ENCODE measurements around the gene COL8A1. TPM values are rescaled to one million over a fixed set of nuclear protein-coding genes. Genes with fewer than 3 reads are reported as not detected.
A peak's percentile ranks its signal among the peaks of the same experiment; 100 is the strongest.

Gene COL8A1
- total RNA-seq, 2 experiments from 2014 or later: 0.07 TPM; not detected in 1

DNA sequence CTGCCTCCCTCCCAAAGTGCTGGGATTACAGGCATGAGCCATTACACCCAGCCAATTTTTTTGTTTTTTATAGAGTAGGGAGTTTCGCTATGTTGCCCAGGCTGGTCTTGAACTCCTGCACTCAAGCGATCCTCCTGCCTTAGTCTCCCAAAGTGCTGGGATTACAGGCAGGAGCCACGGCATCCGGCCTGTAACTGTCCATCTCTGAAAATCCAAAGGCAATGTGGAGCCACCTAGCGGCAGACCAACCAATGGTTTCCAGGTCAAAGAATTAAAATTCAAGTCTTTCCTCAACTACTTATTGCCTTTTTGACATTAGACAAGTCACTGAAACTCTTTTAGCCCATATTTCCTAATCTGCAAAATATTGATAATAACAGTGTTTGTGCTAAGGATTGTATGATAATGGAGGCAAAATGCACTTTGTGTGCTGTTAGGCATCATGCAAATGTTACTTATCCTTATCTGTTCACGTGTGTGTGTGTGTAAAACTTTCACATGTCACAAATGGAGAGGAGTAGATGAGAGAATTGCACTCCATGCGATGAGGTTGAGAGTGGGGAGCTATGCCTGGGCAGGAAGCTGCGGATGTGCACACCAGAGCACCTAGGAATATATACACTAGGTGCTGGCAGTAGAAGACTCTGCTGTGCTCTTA lies 48.7 kb downstream of the COL8A1 start:
- CTCF ChIA-PET: interaction anchor here (0.6 to 1.7 kb wide), 2 partner anchors 10 to 93 kb away, joined by 3 to 4 read pairs; no protein-coding TSS in a partner anchor
- no peak overlapping the region for H3K27ac Mint-ChIP-seq
- H3K36me3 Mint-ChIP-seq (ENCODE audit: low read depth): no peaks in the 10 kb centered on the region
- no peaks in the 10 kb centered on the region for H3K4me1 Mint-ChIP-seq
- H3K9me3 Mint-ChIP-seq: no peaks in the 10 kb centered on the region
- POLR2A ChIA-PET: no interaction called here
- H3K27me3 Mint-ChIP-seq: peaks cover 9% of the 10 kb centered on the region
- H3K4me3 Mint-ChIP-seq: no peak overlapping the region
- DNase-seq: peak; percentile 49

DNA sequence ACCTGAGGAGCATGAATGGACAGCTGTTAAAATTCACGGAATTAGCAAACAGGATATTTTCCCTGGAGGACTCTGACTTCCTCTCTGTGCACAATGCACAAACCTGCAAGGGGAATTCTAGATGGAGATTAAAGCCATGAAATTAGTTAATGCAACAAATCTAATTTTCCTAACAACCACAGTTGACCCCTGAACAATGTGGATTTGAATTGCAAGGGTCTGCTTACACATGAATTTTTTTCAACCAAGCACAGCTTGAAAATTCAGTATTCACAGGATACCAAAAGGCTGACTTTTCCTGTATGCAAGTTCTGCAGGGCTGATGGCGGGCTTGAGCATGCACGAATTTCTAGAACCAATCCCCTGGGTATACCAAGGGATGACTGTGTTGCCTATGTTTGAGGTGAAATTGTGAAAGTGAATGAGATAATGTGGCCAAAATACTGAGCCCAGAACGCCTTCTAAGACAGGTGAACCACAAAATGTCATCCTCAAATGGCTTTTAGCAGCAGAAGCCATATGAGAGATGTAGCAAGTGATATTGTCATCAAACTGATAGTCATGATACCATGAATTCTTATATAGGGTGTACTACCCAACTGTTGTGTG lies 52.5 kb downstream of the COL8A1 start:
- Mint-ChIP-seq H3K27ac (no peak overlapping the region), H3K27me3 (peaks cover 7% of the 10 kb centered on the region), H3K9me3 (no peaks in the 10 kb centered on the region), H3K36me3 (ENCODE audit: low read depth) (no peaks in the 10 kb centered on the region), H3K4me3 (no peak overlapping the region), H3K4me1 (no peaks in the 10 kb centered on the region)
- DNase-seq: no peak
- POLR2A ChIA-PET: no interaction called here
- CTCF ChIA-PET: interaction anchor here (0.6 kb wide), 1 partner anchor 25 kb away, joined by 3 read pairs; no protein-coding TSS in a partner anchor

DNA sequence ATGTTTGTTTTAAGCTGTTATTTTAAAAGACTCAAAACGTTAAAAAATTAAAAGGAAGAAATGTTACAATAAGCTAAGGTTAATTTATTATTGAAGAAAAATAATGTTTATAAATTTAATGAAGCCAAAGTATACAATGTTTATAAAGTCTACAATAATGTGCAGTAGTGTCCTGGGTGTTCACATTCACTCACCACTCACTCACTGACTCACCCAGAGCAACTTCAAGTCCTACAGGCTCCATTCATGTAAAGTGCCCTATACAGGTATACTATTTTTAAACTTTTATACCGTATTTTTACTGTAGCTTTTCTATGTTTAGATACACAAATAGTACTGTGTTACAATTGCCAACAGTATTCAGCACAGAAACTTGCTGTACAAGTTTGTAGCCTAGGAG lies 55.2 kb downstream of the COL8A1 start:
- Mint-ChIP-seq H3K4me1 (no peaks in the 10 kb centered on the region), H3K27ac (no peak overlapping the region), H3K9me3 (no peaks in the 10 kb centered on the region), H3K4me3 (no peak overlapping the region), H3K36me3 (ENCODE audit: low read depth) (no peaks in the 10 kb centered on the region), H3K27me3 (peaks cover 4% of the 10 kb centered on the region)
- POLR2A ChIA-PET: no interaction called here
- CTCF ChIA-PET: no interaction called here
- no peak for DNase-seq

DNA sequence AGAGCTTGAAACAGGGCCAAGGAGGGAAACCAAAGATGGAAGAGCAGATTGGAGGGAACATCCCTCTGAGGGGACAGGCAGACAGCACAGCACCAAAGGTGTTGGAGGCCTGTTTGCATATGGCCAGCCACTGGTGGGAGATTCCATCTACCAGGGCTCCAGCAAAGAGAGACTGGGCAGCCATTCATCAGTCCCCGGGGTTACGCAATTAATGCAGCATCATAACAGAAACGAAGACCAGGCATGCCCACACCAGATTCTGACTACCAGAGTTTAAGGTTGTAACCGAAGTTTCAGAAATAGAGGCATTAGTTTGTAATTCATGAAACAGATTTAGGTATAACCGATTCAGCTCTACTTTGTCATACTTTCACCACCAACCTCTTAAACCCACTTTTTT lies 58.1 kb downstream of the COL8A1 start:
- Mint-ChIP-seq H3K27ac (no peak overlapping the region), H3K27me3 (peaks cover 2% of the 10 kb centered on the region), H3K4me1 (no peaks in the 10 kb centered on the region), H3K9me3 (no peaks in the 10 kb centered on the region), H3K4me3 (no peak overlapping the region), H3K36me3 (ENCODE audit: low read depth) (no peaks in the 10 kb centered on the region)
- DNase-seq: no peak
- ChIA-PET CTCF (interaction anchor here (1.5 kb wide), 1 partner anchor 9 kb away, joined by 4 read pairs; no protein-coding TSS in a partner anchor), POLR2A (no interaction called here)

DNA sequence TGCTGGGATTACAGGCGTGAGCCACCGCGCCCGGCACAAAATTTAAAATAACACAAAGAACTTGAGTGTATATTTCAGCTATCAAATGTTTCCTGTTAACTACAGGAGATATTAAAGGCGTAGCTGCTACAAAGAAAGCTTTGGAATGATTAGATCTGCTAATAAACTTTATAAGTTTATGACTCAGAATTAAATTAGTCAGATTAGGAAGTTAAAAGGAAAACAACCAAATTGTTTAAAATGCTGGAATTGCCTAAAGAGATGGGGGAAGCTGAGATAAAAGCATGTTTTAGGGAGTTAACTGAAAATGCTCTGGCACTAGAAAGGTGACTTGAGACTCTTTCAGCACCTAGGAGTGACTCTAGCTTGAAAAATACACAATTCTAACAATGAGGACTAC lies 58.9 kb downstream of the COL8A1 start:
- Mint-ChIP-seq H3K36me3 (ENCODE audit: low read depth) (no peaks in the 10 kb centered on the region), H3K4me3 (no peak overlapping the region), H3K27ac (no peak overlapping the region), H3K27me3 (peaks cover 2% of the 10 kb centered on the region), H3K4me1 (no peaks in the 10 kb centered on the region), H3K9me3 (no peaks in the 10 kb centered on the region)
- POLR2A ChIA-PET: no interaction called here
- CTCF ChIA-PET: interaction anchor here (1.5 kb wide), 1 partner anchor 9 kb away, joined by 4 read pairs; no protein-coding TSS in a partner anchor
- no peak for DNase-seq

DNA sequence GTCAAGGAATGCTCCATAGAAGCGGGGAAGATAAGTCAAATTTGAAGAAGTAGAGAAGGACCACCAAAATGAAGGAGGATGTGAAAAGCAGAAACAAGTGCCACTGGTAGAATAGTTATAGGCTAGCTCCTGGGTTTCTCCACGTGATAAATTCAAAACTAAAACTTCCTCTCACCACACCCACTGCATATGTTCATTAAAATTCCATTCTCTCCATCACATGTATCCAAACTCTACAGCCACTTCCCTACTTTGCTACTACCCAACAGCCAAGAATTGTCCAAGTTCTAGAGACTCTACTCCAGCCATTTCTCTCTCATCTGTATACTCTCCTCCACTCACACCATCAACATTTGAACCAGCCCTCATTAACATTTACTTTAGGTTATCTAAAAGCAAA lies 60.5 kb downstream of the COL8A1 start:
- DNase-seq: no peak
- Mint-ChIP-seq H3K27ac (no peak overlapping the region), H3K36me3 (ENCODE audit: low read depth) (no peaks in the 10 kb centered on the region), H3K4me1 (no peaks in the 10 kb centered on the region), H3K4me3 (no peak overlapping the region), H3K27me3 (peaks cover 8% of the 10 kb centered on the region), H3K9me3 (no peaks in the 10 kb centered on the region)
- POLR2A ChIA-PET: no interaction called here
- CTCF ChIA-PET: interaction anchor here (0.6 kb wide), 1 partner anchor 8 kb away, joined by 3 read pairs; no protein-coding TSS in a partner anchor

DNA sequence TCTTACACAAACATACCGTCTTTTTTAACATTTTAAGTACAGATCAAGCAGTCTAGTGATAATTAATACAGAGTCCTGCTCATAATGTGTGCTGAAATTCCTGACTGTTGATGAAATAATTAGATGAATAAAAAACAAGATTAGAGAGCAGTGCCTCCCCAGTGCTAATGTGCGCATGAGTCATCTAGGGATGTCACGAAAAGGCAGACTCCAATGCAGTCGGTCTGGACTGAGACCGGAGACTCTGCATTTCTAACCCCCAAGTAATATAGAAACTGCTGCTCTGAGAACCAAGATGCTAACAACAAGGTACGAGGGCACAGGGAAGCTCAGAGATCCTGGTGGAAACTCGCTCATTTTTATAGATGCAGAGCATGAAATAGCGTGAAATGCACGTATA lies 61.4 kb downstream of the COL8A1 start:
- Mint-ChIP-seq H3K27ac (no peak overlapping the region), H3K4me1 (no peaks in the 10 kb centered on the region), H3K4me3 (no peak overlapping the region), H3K27me3 (peaks cover 8% of the 10 kb centered on the region), H3K36me3 (ENCODE audit: low read depth) (no peaks in the 10 kb centered on the region), H3K9me3 (no peaks in the 10 kb centered on the region)
- ChIA-PET CTCF (no interaction called here), POLR2A (no interaction called here)
- DNase-seq: no peak

DNA sequence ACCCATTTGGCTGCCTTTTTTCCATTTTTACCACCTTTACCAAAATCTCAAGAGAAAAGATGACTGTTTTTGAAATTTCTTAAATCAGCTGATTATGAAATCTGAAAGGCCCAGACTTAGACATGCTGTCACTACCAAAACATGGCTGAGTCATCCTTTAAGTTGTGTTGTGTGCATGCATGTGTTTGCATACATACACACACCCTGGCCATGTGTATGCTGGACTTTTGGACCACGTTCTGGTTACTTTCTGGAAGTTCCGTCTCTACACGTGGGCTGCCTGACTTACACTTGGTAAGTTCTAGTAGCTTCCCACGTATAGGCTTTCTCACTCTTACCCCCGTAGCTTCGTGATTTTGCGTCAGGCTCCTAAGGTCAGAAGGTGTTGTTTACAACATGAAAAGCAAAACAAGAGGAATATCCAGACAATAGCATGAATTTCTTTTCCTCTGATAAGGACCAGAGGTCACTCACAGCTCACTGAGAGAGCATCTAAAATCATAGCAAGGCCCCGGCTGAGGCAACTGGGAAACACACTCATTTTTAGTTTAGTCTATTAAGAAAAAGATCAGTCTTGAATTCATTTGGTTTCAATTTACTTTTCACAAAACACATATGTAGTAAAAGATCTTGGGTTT lies 62.4 kb downstream of the COL8A1 start:
- Mint-ChIP-seq H3K4me1 (no peaks in the 10 kb centered on the region), H3K27me3 (peaks cover 8% of the 10 kb centered on the region), H3K4me3 (no peak overlapping the region), H3K36me3 (ENCODE audit: low read depth) (no peaks in the 10 kb centered on the region), H3K9me3 (no peaks in the 10 kb centered on the region), H3K27ac (no peak overlapping the region)
- ChIA-PET POLR2A (no interaction called here), CTCF (no interaction called here)
- no peak for DNase-seq

DNA sequence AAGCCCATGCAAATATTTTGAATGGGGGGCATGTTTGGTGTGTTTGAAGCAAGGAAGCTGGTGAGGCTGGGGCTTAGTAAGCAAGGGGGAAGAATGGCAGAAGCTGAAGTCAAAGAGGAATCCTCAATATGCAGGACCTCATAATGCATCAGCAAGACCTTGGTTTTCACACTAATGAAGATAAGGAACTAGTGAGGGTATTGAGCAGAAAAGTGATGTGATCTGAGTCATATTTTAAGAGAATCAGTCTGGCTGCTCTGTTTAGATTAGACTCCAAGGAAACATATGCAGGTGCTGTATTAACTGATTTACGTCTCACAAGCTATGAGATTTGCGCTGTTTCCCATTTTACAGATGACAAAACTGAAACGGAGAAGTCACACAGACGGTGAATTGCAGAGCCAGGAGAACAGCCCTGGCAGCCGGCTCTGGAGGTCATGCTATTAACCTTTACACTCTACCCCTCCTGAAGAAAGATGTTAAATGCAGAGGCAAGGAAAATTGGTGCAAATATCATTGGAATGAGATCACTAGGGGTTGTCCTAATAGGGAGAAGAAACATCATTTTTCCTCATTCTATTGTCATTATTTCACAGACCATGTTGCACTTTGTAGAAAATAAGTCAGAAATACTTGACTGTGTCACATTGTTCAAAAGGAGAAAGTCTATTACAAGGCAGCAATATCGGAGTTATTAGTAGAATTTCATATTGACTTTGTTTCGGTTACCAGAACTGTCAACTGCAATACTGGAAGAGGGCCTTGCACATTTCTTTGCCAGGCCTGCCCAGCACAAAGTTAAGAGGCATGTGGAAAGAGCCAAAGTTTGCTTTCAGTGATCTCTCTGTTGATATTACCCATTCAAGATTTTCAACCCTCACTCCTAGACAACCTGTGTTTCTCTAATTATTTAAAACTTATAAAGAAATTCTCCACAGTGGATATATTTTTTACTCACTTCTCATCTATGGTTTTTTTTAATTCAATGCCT lies 64.9 kb downstream of the COL8A1 start:
- DNase-seq: no peak
- H3K27ac Mint-ChIP-seq: no peak overlapping the region
- H3K4me3 Mint-ChIP-seq: no peak overlapping the region
- no peaks in the 10 kb centered on the region for H3K9me3 Mint-ChIP-seq
- POLR2A ChIA-PET: no interaction called here
- H3K27me3 Mint-ChIP-seq: peaks cover 8% of the 10 kb centered on the region
- CTCF ChIA-PET: interaction anchor here (0.6 kb wide), 1 partner anchor 129 kb away, joined by 4 read pairs; no protein-coding TSS in a partner anchor
- no peaks in the 10 kb centered on the region for H3K36me3 Mint-ChIP-seq (ENCODE audit: low read depth)
- no peaks in the 10 kb centered on the region for H3K4me1 Mint-ChIP-seq

DNA sequence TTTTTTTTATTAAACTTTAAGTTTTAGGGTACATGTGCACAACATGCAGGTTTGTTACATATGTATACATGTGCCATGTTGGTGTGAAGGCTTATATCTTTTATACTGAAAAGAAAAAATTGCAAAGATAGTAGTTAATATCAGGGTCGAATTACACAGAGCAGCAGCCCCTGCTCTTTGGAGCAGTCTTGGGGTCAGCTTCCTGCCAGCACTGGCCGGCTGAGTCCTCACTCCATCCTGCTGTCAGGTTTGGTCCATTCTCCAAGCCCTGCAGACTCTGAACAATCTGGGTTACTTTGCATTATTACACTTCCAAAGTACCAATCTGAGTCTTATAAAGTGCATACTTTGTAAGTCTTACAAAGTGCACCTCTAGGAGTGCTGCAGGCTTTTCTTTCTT lies 66.0 kb downstream of the COL8A1 start:
- no peaks in the 10 kb centered on the region for H3K4me1 Mint-ChIP-seq
- ChIA-PET POLR2A (no interaction called here), CTCF (no interaction called here)
- no peaks in the 10 kb centered on the region for H3K36me3 Mint-ChIP-seq (ENCODE audit: low read depth)
- H3K4me3 Mint-ChIP-seq: no peak overlapping the region
- H3K27ac Mint-ChIP-seq: no peak overlapping the region
- H3K9me3 Mint-ChIP-seq: no peaks in the 10 kb centered on the region
- H3K27me3 Mint-ChIP-seq: peaks cover 8% of the 10 kb centered on the region
- DNase-seq: no peak

DNA sequence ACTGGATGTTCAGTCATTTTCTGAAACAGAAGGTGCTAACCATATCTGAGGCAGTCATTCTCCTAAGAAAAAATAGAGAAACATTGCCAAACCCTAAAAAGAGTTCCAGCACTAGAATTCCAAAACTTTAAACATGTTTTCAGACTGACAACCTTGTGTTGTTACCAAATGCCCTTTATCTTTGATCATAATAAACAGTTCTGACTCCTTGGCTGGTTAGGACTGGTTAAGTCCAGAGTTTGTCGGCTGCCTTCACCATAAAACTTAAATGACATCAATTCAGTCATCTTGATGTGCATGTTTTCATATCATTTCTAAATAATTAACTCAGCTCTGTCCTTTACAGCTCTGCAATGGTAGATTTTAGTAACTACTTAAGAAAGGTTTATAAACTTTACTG lies 68.0 kb downstream of the COL8A1 start:
- ChIA-PET CTCF (interaction anchor here (0.7 kb wide), 1 partner anchor 8 kb away, joined by 3 read pairs; no protein-coding TSS in a partner anchor), POLR2A (no interaction called here)
- no peaks in the 10 kb centered on the region for H3K36me3 Mint-ChIP-seq (ENCODE audit: low read depth)
- no peak overlapping the region for H3K27ac Mint-ChIP-seq
- no peaks in the 10 kb centered on the region for H3K9me3 Mint-ChIP-seq
- H3K4me1 Mint-ChIP-seq: no peaks in the 10 kb centered on the region
- no peak overlapping the region for H3K4me3 Mint-ChIP-seq
- no peak for DNase-seq
- H3K27me3 Mint-ChIP-seq: peaks cover 13% of the 10 kb centered on the region

DNA sequence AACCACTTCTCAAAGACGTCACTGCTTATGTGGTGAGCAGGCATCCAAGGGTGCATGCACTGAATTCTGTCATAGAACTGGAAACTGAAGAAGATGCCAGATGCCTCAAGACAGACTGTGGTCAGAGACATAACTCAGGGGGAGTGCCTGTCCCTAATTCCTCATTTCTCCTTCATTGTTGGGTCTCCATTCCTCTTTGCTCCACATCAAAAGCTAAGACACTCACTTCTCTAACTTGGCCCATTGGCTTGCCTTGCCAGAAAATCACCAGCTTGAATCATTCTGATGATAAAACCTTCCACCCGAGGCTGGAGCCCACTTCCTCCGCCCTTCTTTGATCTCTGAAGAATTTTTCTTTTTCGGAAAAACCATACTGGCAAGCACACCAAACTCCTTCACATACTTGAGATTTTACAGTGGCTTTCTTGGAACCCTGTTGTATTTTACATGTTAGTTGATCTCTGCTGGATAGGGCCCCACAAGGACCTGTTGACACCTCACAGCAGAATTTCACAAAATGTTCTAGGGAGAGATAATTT lies 69.9 kb downstream of the COL8A1 start:
- Mint-ChIP-seq H3K27ac (no peak overlapping the region), H3K4me3 (no peak overlapping the region), H3K4me1 (no peaks in the 10 kb centered on the region), H3K9me3 (no peaks in the 10 kb centered on the region), H3K27me3 (peaks cover 7% of the 10 kb centered on the region), H3K36me3 (ENCODE audit: low read depth) (no peaks in the 10 kb centered on the region)
- POLR2A ChIA-PET: no interaction called here
- no peak for DNase-seq
- CTCF ChIA-PET: no interaction called here
